CD4-positive, alpha-beta memory T cell (primary cell): ENCODE measurements around the gene HAP1. TPM values are rescaled to one million over a fixed set of nuclear protein-coding genes. Genes with fewer than 3 reads are reported as not detected.
A peak's percentile ranks its signal among the peaks of the same experiment; 100 is the strongest.

Source experiments
- CTCF ChIA-PET: fragments of 350-600 bp; sonication (Branson Sonifier 250); formaldehyde crosslinking; loops from one replicate; lab custom pipeline; 2021; ENCODE audit warnings: inconsistent platforms; ENCODE audit not compliant: partially characterized antibody; lab: Charles Lee
- POLR2A ChIA-PET: fragments of 350-600 bp; sonication (Branson Sonifier 250); formaldehyde crosslinking; loops from one replicate; lab custom pipeline; 2021; ENCODE audit not compliant: partially characterized antibody; lab: Charles Lee
- DNase-seq, 5 donors: peaks; one replicate each; pipeline versions ENCODE4 v3.0.0 to v3.0.0-alpha.2; 2020 to 2022; ENCODE audit warnings: mixed read lengths in 1 of 5
- H3K27ac ChIP-seq: one replicate; pipeline ENCODE4 v1.7.0; 2013; ENCODE audit warnings: low read depth, low read length
- H3K27me3 ChIP-seq: 2 replicates; pipeline ENCODE4 v1.7.0; 2013; ENCODE audit warnings: mild to moderate bottlenecking, low read length, moderate library complexity; ENCODE audit not compliant: insufficient read depth
- H3K36me3 ChIP-seq: 2 replicates; pipeline ENCODE4 v1.7.0; 2013; ENCODE audit warnings: mild to moderate bottlenecking, low read length, moderate library complexity; ENCODE audit not compliant: insufficient read depth
- H3K4me1 ChIP-seq: 2 replicates; pipeline ENCODE4 v1.7.0; 2013; ENCODE audit warnings: mild to moderate bottlenecking, low read length, moderate library complexity; ENCODE audit not compliant: insufficient read depth
- H3K4me3 ChIP-seq, 2 donors: one replicate each; pipeline ENCODE4 v1.7.0; 2013; ENCODE audit warnings: low read length in 2 of 2, mild to moderate bottlenecking in 1 of 2
- H3K9me3 ChIP-seq, 2 donors: one replicate each; pipeline ENCODE4 v1.7.0; 2013; ENCODE audit warnings: low read length in 2 of 2, control low read depth in 1 of 2; ENCODE audit not compliant: control insufficient read depth in 1 of 2
- H3K27ac Mint-ChIP-seq, 7 donors: one replicate each; pipeline ENCODE4 v1.8.0; 2020 to 2021; ENCODE audit warnings: mixed read lengths in 7 of 7, mild to moderate bottlenecking in 6 of 7, inconsistent platforms in 3 of 7, moderate library complexity in 3 of 7
- H3K27me3 Mint-ChIP-seq, 2 donors: one replicate each; pipeline ENCODE4 v1.8.0; 2020 to 2021; ENCODE audit warnings: mixed read lengths in 2 of 2
- H3K36me3 Mint-ChIP-seq, 2 donors: one replicate each; pipeline ENCODE4 v1.8.0; 2020 to 2021; ENCODE audit warnings: mixed read lengths in 2 of 2, inconsistent platforms in 1 of 2, mild to moderate bottlenecking in 1 of 2
- H3K4me1 Mint-ChIP-seq, 4 donors: one replicate each; pipeline ENCODE4 v1.8.0; 2020 to 2021; ENCODE audit warnings: mixed read lengths in 4 of 4, mild to moderate bottlenecking in 1 of 4
- H3K4me3 Mint-ChIP-seq, 8 donors: one replicate each; pipeline ENCODE4 v1.8.0; 2020 to 2021; ENCODE audit warnings: mixed read lengths in 8 of 8, mild to moderate bottlenecking in 7 of 8, moderate library complexity in 6 of 8, inconsistent platforms in 3 of 8
- H3K9me3 Mint-ChIP-seq, 8 donors: one replicate each; pipeline ENCODE4 v1.8.0; 2020 to 2021; ENCODE audit warnings: mixed read lengths in 8 of 8, mild to moderate bottlenecking in 5 of 8, inconsistent platforms in 3 of 8, moderate library complexity in 1 of 8
- intact Hi-C: fragments of 100-400 bp; cut with micrococcal nuclease; formaldehyde crosslinking; loops from one replicate; pipeline ENCODE4 v1.15.1; 2023
- polyA plus RNA-seq, 2 donors: library from polyadenylated mRNA; unstranded; fragments of 300-500 nt; fragmentation: Illumina TruSeq; gene quantifications; one replicate each; pipeline ENCODE4 v1.2.3, GENCODE V29; 2021
- total RNA-seq, 2 experiments: library from RNA; stranded (reverse); gene quantifications; one replicate each; pipeline ENCODE4 v1.2.3, GENCODE V29; 2021

HAP1 gene
- total and polyA plus RNA-seq, 4 experiments from 2014 or later = 0.29 to 0.33 TPM; not detected in 2

GRCh38 chr17:41728056-41728455 is 6.4 kb downstream of the HAP1 start:
- H3K9me3 Mint-ChIP-seq = peaks cover 0 to 2% (median 0%) of the 10 kb centered on the region in 8 donors
- H3K9me3 ChIP-seq = no peaks in the 10 kb centered on the region
- ChIA-PET POLR2A (no interaction called here), CTCF (no interaction called here)
- no peaks in the 10 kb centered on the region for H3K36me3 ChIP-seq
- no peaks in the 10 kb centered on the region for H3K27me3 ChIP-seq
- no peak for DNase-seq
- no peak overlapping the region for H3K4me3 ChIP-seq
- no peak overlapping the region for H3K27ac ChIP-seq
- H3K4me3 Mint-ChIP-seq = no peak overlapping the region
- no peaks in the 10 kb centered on the region for H3K4me1 Mint-ChIP-seq
- no peaks in the 10 kb centered on the region for H3K4me1 ChIP-seq
- H3K36me3 Mint-ChIP-seq = no peaks in the 10 kb centered on the region
- no peak overlapping the region for H3K27ac Mint-ChIP-seq
- intact Hi-C loops = no loop called here
- peaks cover 23 to 37% of the 10 kb centered on the region in 2 donors for H3K27me3 Mint-ChIP-seq

GRCh38 chr17:41725134-41725533 is 9.3 kb downstream of the HAP1 start:
- Mint-ChIP-seq H3K27me3 (peaks cover 9 to 20% of the 10 kb centered on the region in 2 donors), H3K36me3 (no peaks in the 10 kb centered on the region), H3K9me3 (peaks cover 0 to 2% (median 0%) of the 10 kb centered on the region in 8 donors), H3K27ac (no peak overlapping the region), H3K4me1 (no peaks in the 10 kb centered on the region), H3K4me3 (no peak overlapping the region)
- no peaks in the 10 kb centered on the region for H3K4me1 ChIP-seq
- no peaks in the 10 kb centered on the region for H3K9me3 ChIP-seq
- ChIA-PET POLR2A (no interaction called here), CTCF (no interaction called here)
- no peak for DNase-seq
- intact Hi-C loops = no loop called here
- no peak overlapping the region for H3K27ac ChIP-seq
- H3K36me3 ChIP-seq = no peaks in the 10 kb centered on the region
- H3K4me3 ChIP-seq = no peak overlapping the region
- no peaks in the 10 kb centered on the region for H3K27me3 ChIP-seq

GRCh38 chr17:41724476-41725050 is 9.9 kb downstream of the HAP1 start:
- intact Hi-C loops = no loop called here
- ChIA-PET CTCF (no interaction called here), POLR2A (no interaction called here)
- Histone ChIP-seq H3K36me3 (no peaks in the 10 kb centered on the region), H3K9me3 (no peaks in the 10 kb centered on the region), H3K4me3 (no peak overlapping the region), H3K4me1 (no peaks in the 10 kb centered on the region), H3K27me3 (no peaks in the 10 kb centered on the region), H3K27ac (no peak overlapping the region)
- no peaks in the 10 kb centered on the region for H3K36me3 Mint-ChIP-seq
- DNase-seq = no peak
- H3K27ac Mint-ChIP-seq = no peak overlapping the region
- H3K4me1 Mint-ChIP-seq = no peaks in the 10 kb centered on the region
- H3K9me3 Mint-ChIP-seq = peaks cover 0 to 2% (median 0%) of the 10 kb centered on the region in 8 donors
- peaks cover 9 to 19% of the 10 kb centered on the region in 2 donors for H3K27me3 Mint-ChIP-seq
- H3K4me3 Mint-ChIP-seq = no peak overlapping the region

GRCh38 chr17:41723801-41724475 is 10.5 kb downstream of the HAP1 start:
- H3K4me1 Mint-ChIP-seq = no peaks in the 10 kb centered on the region
- DNase-seq = no peak
- Histone ChIP-seq H3K4me1 (no peaks in the 10 kb centered on the region), H3K9me3 (no peaks in the 10 kb centered on the region), H3K36me3 (no peaks in the 10 kb centered on the region), H3K4me3 (no peak overlapping the region), H3K27me3 (no peaks in the 10 kb centered on the region), H3K27ac (no peak overlapping the region)
- CTCF ChIA-PET = no interaction called here
- H3K9me3 Mint-ChIP-seq = peaks cover 0 to 2% (median 0%) of the 10 kb centered on the region in 8 donors
- no peak overlapping the region for H3K27ac Mint-ChIP-seq
- no peaks in the 10 kb centered on the region for H3K36me3 Mint-ChIP-seq
- H3K4me3 Mint-ChIP-seq = no peak overlapping the region
- POLR2A ChIA-PET = no interaction called here
- H3K27me3 Mint-ChIP-seq = peaks cover 9 to 20% of the 10 kb centered on the region in 2 donors
- intact Hi-C loops = no loop called here

GRCh38 chr17:41722231-41722630 is 12.2 kb downstream of the HAP1 start:
- Histone ChIP-seq H3K27me3 (no peaks in the 10 kb centered on the region), H3K4me1 (peaks cover 10% of the 10 kb centered on the region), H3K27ac (no peak overlapping the region), H3K9me3 (no peaks in the 10 kb centered on the region), H3K4me3 (no peak overlapping the region), H3K36me3 (no peaks in the 10 kb centered on the region)
- intact Hi-C loops = no loop called here
- no peak for DNase-seq
- peaks cover 3 to 7% (median 6%) of the 10 kb centered on the region in 4 donors for H3K4me1 Mint-ChIP-seq
- POLR2A ChIA-PET = no interaction called here
- no peaks in the 10 kb centered on the region for H3K9me3 Mint-ChIP-seq
- peaks cover 5 to 14% of the 10 kb centered on the region in 2 donors for H3K27me3 Mint-ChIP-seq
- H3K36me3 Mint-ChIP-seq = no peaks in the 10 kb centered on the region
- CTCF ChIA-PET = interaction anchor here (1.0 kb wide), 1 partner anchor 500 kb away, joined by 3 read pairs; no protein-coding TSS in a partner anchor
- no peak overlapping the region for H3K27ac Mint-ChIP-seq
- H3K4me3 Mint-ChIP-seq = no peak overlapping the region

GRCh38 chr17:41718287-41718645 is 16.2 kb downstream of the HAP1 start:
- H3K4me1 Mint-ChIP-seq = peaks cover 3 to 7% (median 6%) of the 10 kb centered on the region in 4 donors
- Histone ChIP-seq H3K9me3 (no peaks in the 10 kb centered on the region), H3K36me3 (no peaks in the 10 kb centered on the region), H3K4me3 (no peak overlapping the region), H3K27me3 (no peaks in the 10 kb centered on the region), H3K4me1 (peaks cover 12% of the 10 kb centered on the region), H3K27ac (no peak overlapping the region)
- H3K36me3 Mint-ChIP-seq = no peaks in the 10 kb centered on the region
- no peak overlapping the region for H3K27ac Mint-ChIP-seq
- H3K27me3 Mint-ChIP-seq = peaks cover 0 to 3% of the 10 kb centered on the region in 2 donors
- H3K9me3 Mint-ChIP-seq = no peaks in the 10 kb centered on the region
- intact Hi-C loops = no loop called here
- DNase-seq = no peak
- ChIA-PET CTCF (no interaction called here), POLR2A (interaction anchor here (1.1 to 2.6 kb wide), 3 partner anchors 13 to 30 kb away, joined by 4 to 11 read pairs (median 5); partner anchors contain the start of gene EIF1)
- H3K4me3 Mint-ChIP-seq = no peak overlapping the region

- Mint-ChIP-seq H3K4me3 (peak overlapping the region in 1 of 8 donors; percentile 43), H3K27ac (peak overlapping the region in 2 of 7 donors; percentile 70 to 73)
- CTCF ChIA-PET = no interaction called here
Measured at GRCh38 chr17:41717408-41718286, 16.8 kb downstream of the HAP1 start.

More at GRCh38 chr17:41717408-41718286, 16.8 kb downstream of the HAP1 start:
- Mint-ChIP-seq H3K9me3 (no peaks in the 10 kb centered on the region), H3K4me1 (peaks cover 3 to 7% (median 6%) of the 10 kb centered on the region in 4 donors), H3K27me3 (peaks cover 0 to 3% of the 10 kb centered on the region in 2 donors), H3K36me3 (no peaks in the 10 kb centered on the region)
- Histone ChIP-seq H3K27me3 (no peaks in the 10 kb centered on the region), H3K27ac (no peak overlapping the region), H3K9me3 (no peaks in the 10 kb centered on the region), H3K36me3 (no peaks in the 10 kb centered on the region), H3K4me3 (no peak overlapping the region), H3K4me1 (peaks cover 12% of the 10 kb centered on the region)
- POLR2A ChIA-PET = interaction anchor here (1.1 to 2.6 kb wide), 3 partner anchors 14 to 29 kb away, joined by 4 to 11 read pairs (median 5); partner anchors contain the start of gene EIF1
- DNase-seq = peak in 2 of 5 donors; percentile 12 to 25
- intact Hi-C loops = no loop called here
